ENCODE data around the gene PUS10. TPM values are rescaled to one million over a fixed set of nuclear protein-coding genes. Genes with fewer than 3 reads are reported as not detected.

The PUS10 gene
- total and polyA plus RNA-seq, 2 of the 13 experiments (the other 11 are each of a cell fraction or from before 2014, with no cell fraction given): 41.4 to 44.3 TPM

DNA sequence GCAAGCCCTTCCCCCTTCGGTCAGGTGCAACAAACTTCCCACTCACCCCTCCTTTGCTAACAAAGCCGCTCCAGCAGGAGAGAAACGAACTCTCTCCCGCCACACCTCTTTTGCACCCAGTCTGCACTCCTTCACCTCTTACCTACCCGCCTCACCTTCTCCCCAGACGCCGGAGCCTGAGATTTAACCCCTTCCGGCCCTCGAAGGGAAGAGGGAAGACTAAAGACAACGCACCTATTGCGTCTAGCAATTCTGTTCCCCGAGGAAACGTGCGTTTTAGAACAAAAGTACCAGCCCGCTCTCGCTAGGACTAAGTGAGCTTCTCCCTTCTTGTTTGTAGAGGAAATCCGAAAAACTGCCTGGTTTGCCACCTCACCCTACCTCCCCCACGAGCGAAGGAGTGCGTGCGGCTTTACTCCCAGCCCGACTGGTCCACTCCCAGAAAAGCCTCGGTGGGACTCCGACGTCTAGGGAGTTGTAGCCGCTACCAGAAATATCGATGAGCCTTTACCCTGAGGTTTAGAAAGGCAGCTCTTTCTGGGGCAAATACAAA is 976 bp downstream of the PUS10 start (continued):
- TF ChIP-seq, protein P1, sequence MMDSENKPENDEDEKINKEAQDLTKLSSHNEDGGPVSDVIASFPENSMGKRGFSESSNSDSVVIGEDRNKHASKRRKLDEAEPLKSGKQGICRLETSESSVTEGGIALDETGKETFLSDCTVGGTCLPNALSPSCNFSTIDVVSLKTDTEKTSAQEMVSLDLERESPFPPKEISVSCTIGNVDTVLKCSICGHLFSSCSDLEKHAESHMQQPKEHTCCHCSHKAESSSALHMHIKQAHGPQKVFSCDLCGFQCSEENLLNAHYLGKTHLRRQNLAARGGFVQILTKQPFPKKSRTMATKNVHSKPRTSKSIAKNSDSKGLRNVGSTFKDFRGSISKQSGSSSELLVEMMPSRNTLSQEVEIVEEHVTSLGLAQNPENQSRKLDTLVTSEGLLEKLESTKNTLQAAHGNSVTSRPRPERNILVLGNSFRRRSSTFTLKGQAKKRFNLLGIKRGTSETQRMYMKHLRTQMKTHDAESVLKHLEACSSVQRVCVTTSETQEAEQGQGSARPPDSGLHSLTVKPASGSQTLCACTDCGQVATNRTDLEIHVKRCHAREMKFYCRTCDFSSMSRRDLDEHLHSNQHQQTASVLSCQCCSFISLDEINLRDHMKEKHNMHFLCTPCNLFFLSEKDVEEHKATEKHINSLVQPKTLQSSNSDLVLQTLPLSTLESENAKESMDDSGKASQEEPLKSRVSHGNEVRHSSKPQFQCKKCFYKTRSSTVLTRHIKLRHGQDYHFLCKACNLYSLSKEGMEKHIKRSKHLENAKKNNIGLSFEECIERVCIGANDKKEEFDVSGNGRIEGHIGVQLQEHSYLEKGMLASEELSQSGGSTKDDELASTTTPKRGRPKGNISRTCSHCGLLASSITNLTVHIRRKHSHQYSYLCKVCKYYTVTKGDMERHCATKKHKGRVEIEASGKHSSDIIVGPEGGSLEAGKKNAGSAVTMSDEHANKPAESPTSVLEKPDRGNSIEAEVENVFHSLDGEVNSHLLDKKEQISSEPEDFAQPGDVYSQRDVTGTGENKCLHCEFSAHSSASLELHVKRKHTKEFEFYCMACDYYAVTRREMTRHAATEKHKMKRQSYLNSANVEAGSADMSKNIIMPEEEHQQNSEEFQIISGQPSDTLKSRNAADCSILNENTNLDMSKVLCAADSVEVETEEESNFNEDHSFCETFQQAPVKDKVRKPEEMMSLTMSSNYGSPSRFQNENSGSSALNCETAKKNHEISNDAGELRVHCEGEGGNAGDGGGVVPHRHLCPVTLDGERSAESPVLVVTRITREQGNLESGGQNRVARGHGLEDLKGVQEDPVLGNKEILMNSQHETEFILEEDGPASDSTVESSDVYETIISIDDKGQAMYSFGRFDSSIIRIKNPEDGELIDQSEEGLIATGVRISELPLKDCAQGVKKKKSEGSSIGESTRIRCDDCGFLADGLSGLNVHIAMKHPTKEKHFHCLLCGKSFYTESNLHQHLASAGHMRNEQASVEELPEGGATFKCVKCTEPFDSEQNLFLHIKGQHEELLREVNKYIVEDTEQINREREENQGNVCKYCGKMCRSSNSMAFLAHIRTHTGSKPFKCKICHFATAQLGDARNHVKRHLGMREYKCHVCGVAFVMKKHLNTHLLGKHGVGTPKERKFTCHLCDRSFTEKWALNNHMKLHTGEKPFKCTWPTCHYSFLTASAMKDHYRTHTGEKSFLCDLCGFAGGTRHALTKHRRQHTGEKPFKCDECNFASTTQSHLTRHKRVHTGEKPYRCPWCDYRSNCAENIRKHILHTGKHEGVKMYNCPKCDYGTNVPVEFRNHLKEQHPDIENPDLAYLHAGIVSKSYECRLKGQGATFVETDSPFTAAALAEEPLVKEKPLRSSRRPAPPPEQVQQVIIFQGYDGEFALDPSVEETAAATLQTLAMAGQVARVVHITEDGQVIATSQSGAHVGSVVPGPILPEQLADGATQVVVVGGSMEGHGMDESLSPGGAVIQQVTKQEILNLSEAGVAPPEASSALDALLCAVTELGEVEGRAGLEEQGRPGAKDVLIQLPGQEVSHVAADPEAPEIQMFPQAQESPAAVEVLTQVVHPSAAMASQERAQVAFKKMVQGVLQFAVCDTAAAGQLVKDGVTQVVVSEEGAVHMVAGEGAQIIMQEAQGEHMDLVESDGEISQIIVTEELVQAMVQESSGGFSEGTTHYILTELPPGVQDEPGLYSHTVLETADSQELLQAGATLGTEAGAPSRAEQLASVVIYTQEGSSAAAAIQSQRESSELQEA (CRISPR knock-in tag; IDR thresholded peaks at IDR 0.05; ENCODE audit: not compliant biosample characterization): no peak
- TF ChIP-seq RXRA (CRISPR knock-in tag; IDR thresholded peaks at IDR 0.05): peak; percentile 33; the same call in 1 of the 2 replicates
- TF ChIP-seq NCOR1 (IDR thresholded peaks at IDR 0.05; ENCODE audit: borderline replicate concordance, low read length): peak; percentile 72; the same call in 1 of the 2 replicates
- TF ChIP-seq IKZF1 (IDR thresholded peaks at IDR 0.05): no peak
- no peak for TF ChIP-seq ZNF577 (CRISPR knock-in tag; IDR thresholded peaks at IDR 0.05; ENCODE audit: borderline replicate concordance, low read depth)
- TF ChIP-seq, protein P2, sequence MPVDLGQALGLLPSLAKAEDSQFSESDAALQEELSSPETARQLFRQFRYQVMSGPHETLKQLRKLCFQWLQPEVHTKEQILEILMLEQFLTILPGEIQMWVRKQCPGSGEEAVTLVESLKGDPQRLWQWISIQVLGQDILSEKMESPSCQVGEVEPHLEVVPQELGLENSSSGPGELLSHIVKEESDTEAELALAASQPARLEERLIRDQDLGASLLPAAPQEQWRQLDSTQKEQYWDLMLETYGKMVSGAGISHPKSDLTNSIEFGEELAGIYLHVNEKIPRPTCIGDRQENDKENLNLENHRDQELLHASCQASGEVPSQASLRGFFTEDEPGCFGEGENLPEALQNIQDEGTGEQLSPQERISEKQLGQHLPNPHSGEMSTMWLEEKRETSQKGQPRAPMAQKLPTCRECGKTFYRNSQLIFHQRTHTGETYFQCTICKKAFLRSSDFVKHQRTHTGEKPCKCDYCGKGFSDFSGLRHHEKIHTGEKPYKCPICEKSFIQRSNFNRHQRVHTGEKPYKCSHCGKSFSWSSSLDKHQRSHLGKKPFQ (CRISPR knock-in tag; IDR thresholded peaks at IDR 0.05; ENCODE audit: insufficient replicate concordance): no peak
- TF ChIP-seq ZSCAN29 (CRISPR knock-in tag; conservative IDR thresholded peaks at IDR 0.05): no peak
- TF ChIP-seq ZFX (CRISPR knock-in tag; IDR thresholded peaks at IDR 0.05; ENCODE audit: low read depth): no peak; the same call in 1 of the 2 replicates
- TF ChIP-seq ZNF747 (CRISPR knock-in tag; IDR thresholded peaks at IDR 0.05; ENCODE audit: borderline replicate concordance): 0 out of 2 replicates have a peak, but pooled peaks have one; percentile 45
- TF ChIP-seq SNAI1 (CRISPR knock-in tag; IDR thresholded peaks at IDR 0.05; ENCODE audit: borderline replicate concordance): peak; percentile 33; the same call in 1 of the 2 replicates
- 0 out of 2 replicates have a peak, but pooled peaks have one; percentile 28 for TF ChIP-seq ZNF772 (CRISPR knock-in tag; IDR thresholded peaks at IDR 0.05)
- peak; percentile 95 for TF ChIP-seq KMT2B (CRISPR knock-in tag; IDR thresholded peaks at IDR 0.05)
- 0 out of 2 replicates have a peak, but pooled peaks have one; percentile 17 for TF ChIP-seq ARHGAP35 (CRISPR knock-in tag; IDR thresholded peaks at IDR 0.05; ENCODE audit: borderline replicate concordance)
- TF ChIP-seq NRL (CRISPR knock-in tag; IDR thresholded peaks at IDR 0.05; ENCODE audit: borderline replicate concordance): 0 out of 2 replicates have a peak, but pooled peaks have one; percentile 9
- no peak for TF ChIP-seq SIX1 (CRISPR knock-in tag; IDR thresholded peaks at IDR 0.05; ENCODE audit: borderline replicate concordance)
- TF ChIP-seq ZNF703 (CRISPR knock-in tag; IDR thresholded peaks at IDR 0.05; ENCODE audit: borderline replicate concordance): no peak; the same call in 1 of the 2 replicates
- no peak for TF ChIP-seq ISL2 (CRISPR knock-in tag; IDR thresholded peaks at IDR 0.05)
- peak; percentile 16 for TF ChIP-seq ZNF567 (CRISPR knock-in tag; IDR thresholded peaks at IDR 0.05; ENCODE audit: borderline replicate concordance)
- no peak for TF ChIP-seq TEAD3 (CRISPR knock-in tag; optimal IDR thresholded peaks at IDR 0.05; ENCODE audit: borderline replicate concordance)
- TF ChIP-seq ZNF33A (CRISPR knock-in tag; IDR thresholded peaks at IDR 0.05; ENCODE audit: borderline replicate concordance): peak; percentile 99
- 0 out of 2 replicates have a peak, but pooled peaks have one; percentile 44 for TF ChIP-seq BHLHE40 (IDR thresholded peaks at IDR 0.05; ENCODE audit: low read length)

Data from HepG2 (cell line).